Vagina (tissue), 2 donors: Measurements from ENCODE around the gene VSTM4. TPM values are rescaled to one million over a fixed set of nuclear protein-coding genes. Genes with fewer than 3 reads are reported as not detected.

Experiments
- DNase-seq, 2 donors: peaks; one replicate each; pipeline ENCODE4 v3.0.0-alpha.2; 2017; ENCODE audit errors: extremely low spot score in 2 of 2
- H3K27ac ChIP-seq: fragments of 200-600 bp; sonication (generic); one replicate; pipeline ENCODE4 v1.5.1; 2019
- H3K27me3 ChIP-seq: fragments of 200-600 bp; sonication (generic); one replicate; pipeline ENCODE4 v1.5.1; 2019
- H3K36me3 ChIP-seq, 2 donors: fragments of 200-600 bp; sonication (generic); one replicate each; pipeline ENCODE4 v1.5.1; 2017 to 2019
- H3K4me1 ChIP-seq: fragments of 200-600 bp; sonication (generic); one replicate; pipeline ENCODE4 v1.5.1; 2019
- H3K4me3 ChIP-seq, 2 donors: fragments of 200-600 bp; sonication (generic); 1 replicate in 1 of 2; 2 replicates in 1 of 2; pipeline ENCODE4 v1.5.1; 2016 to 2019
- H3K9me3 ChIP-seq: fragments of 200-600 bp; sonication (generic); one replicate; pipeline ENCODE4 v1.5.1; 2019
- CTCF ChIP-seq, 3 experiments: fragments of 450-650 bp in 2 of 3; fragments of 200-600 bp in 1 of 3; sonication (generic) in 1 of 3; IDR thresholded peaks; one replicate each; pipeline ENCODE4 v1.5.1; 2017 to 2019; ENCODE audit warnings: antibody characterized with exemption in 3 of 3, mild to moderate bottlenecking in 2 of 3, moderate library complexity in 2 of 3
- POLR2A ChIP-seq, 2 donors: fragments of 450-650 bp; IDR thresholded peaks; one replicate each; pipeline ENCODE4 v1.6.1; 2017; ENCODE audit warnings: antibody characterized with exemption in 2 of 2, mild to moderate bottlenecking in 2 of 2, moderate library complexity in 2 of 2
- POLR2AphosphoS5 ChIP-seq, 2 donors: sonication (generic); formaldehyde crosslinking; IDR thresholded peaks; one replicate each; pipeline ENCODE4 v1.9.0; 2017; ENCODE audit warnings: antibody characterized with exemption in 2 of 2, mild to moderate bottlenecking in 2 of 2, low read depth in 1 of 2; ENCODE audit not compliant: insufficient read depth in 1 of 2
- intact Hi-C: fragments of 100-400 bp; cut with DNase I; formaldehyde crosslinking; loops from one replicate; pipeline ENCODE4 v1.15.1; 2023
- total RNA-seq: library from RNA; depleted of rRNA; stranded (reverse); fragments of >200 nt; gene quantifications from one replicate; pipeline ENCODE4 v1.2.3, GENCODE V29; 2016

Gene VSTM4
- total RNA-seq, 1 donor from 2014 or later: 14.0 TPM

DNA sequence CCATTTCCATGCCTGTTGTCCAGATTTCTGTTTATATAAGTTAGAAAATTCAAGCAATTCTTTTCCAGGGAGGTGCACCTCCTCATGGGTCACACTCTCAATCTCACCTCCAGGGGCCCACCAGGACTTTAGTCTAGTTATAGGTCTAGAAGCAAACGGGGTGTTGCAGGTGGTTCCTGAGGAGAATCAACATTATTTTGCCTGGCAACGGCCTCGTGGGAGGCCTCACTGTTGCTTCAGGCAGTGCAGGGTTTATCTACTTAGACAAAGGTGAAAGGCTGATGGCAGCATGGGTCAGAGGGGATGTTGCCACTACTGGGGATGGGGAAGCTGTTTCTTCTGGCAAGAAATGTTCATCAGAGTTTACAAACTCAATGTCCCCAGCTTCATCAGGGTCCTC lies 119.0 kb downstream of the VSTM4 start:
- no peak for DNase-seq
- TF ChIP-seq POLR2A (IDR thresholded peaks at IDR 0.05) (no peak), CTCF (IDR thresholded peaks at IDR 0.05) (no peak), POLR2AphosphoS5 (IDR thresholded peaks at IDR 0.05; ENCODE audit: insufficient read depth in 1 of 2, low read depth in 1 of 2) (no peak)
- H3K27me3 ChIP-seq: no peaks in the 10 kb centered on the region
- intact Hi-C loops: no loop called here
- H3K9me3 ChIP-seq: no peaks in the 10 kb centered on the region
- H3K4me3 ChIP-seq: no peak overlapping the region
- H3K27ac ChIP-seq: no peak overlapping the region
- H3K4me1 ChIP-seq: no peaks in the 10 kb centered on the region
- H3K36me3 ChIP-seq: no peaks in the 10 kb centered on the region

DNA sequence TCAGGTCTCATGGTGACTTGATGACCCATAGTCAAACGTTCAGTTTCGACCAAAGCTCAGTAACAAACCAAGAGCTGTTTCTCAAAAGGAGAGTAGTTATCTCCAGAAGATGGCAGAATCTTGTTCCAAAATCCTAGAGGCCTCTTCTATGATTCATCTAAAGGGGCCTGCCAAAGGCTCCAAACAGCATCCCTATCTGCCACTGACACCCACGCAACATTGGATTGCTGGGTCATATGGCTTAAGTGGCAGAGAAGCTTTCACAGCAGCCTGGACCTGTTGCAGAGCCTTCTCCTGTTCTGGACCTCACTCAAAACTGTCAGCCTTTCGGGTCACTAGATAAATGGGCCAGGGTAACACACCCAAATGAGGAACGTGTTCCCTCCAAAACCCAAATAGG lies 121.7 kb downstream of the VSTM4 start:
- H3K27me3 ChIP-seq: no peaks in the 10 kb centered on the region
- no peaks in the 10 kb centered on the region for H3K4me1 ChIP-seq
- intact Hi-C loops: no loop called here
- no peak overlapping the region for H3K27ac ChIP-seq
- H3K36me3 ChIP-seq: no peaks in the 10 kb centered on the region
- H3K4me3 ChIP-seq: no peak overlapping the region
- no peaks in the 10 kb centered on the region for H3K9me3 ChIP-seq
- TF ChIP-seq POLR2A (IDR thresholded peaks at IDR 0.05): no peak
- TF ChIP-seq POLR2AphosphoS5 (IDR thresholded peaks at IDR 0.05; ENCODE audit: insufficient read depth in 1 of 2, low read depth in 1 of 2): no peak
- TF ChIP-seq CTCF (IDR thresholded peaks at IDR 0.05): no peak
- no peak for DNase-seq

DNA sequence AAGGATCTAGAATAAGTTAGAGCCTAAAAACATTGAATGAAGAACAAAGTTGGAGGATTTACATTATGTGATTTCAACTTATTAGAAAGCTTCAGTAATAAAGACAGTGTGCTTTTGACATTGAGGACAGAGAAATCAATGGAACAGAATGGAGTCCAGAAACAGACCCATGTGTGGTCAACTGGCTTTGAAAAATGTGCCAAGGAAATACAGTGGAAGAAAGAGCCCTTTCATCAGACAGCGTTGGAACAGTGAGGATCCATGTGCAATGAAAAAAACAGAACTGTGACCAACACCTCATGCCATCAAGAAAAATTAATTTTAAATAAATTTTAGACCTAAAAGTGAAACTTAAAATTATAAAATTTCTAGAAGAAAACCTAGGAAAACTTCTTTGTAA lies 125.1 kb downstream of the VSTM4 start:
- no peak for TF ChIP-seq POLR2A (IDR thresholded peaks at IDR 0.05)
- no peak for TF ChIP-seq CTCF (IDR thresholded peaks at IDR 0.05)
- TF ChIP-seq POLR2AphosphoS5 (IDR thresholded peaks at IDR 0.05; ENCODE audit: insufficient read depth in 1 of 2, low read depth in 1 of 2): no peak
- no peak overlapping the region for H3K4me3 ChIP-seq
- intact Hi-C loops: no loop called here
- no peak overlapping the region for H3K27ac ChIP-seq
- H3K4me1 ChIP-seq: no peaks in the 10 kb centered on the region
- DNase-seq: no peak
- no peaks in the 10 kb centered on the region for H3K27me3 ChIP-seq
- no peaks in the 10 kb centered on the region for H3K36me3 ChIP-seq
- H3K9me3 ChIP-seq: no peaks in the 10 kb centered on the region

- Histone ChIP-seq H3K27me3 (no peaks in the 10 kb centered on the region), H3K9me3 (no peaks in the 10 kb centered on the region), H3K4me1 (peaks cover 9% of the 10 kb centered on the region), H3K27ac (no peak overlapping the region), H3K36me3 (no peaks in the 10 kb centered on the region), H3K4me3 (no peak overlapping the region)
- intact Hi-C loops: loop anchor here (10.0 kb wide), 1 partner anchor 529 kb away; no protein-coding TSS in a partner anchor
- no peak for DNase-seq
- TF ChIP-seq POLR2AphosphoS5 (IDR thresholded peaks at IDR 0.05; ENCODE audit: insufficient read depth in 1 of 2, low read depth in 1 of 2): no peak
- TF ChIP-seq POLR2A (IDR thresholded peaks at IDR 0.05): no peak
- TF ChIP-seq CTCF (IDR thresholded peaks at IDR 0.05): no peak
Measured at GRCh38 chr10:48985621-48986158, 129.6 kb downstream of the VSTM4 start.

GRCh38 chr10:48983648-48984351 lies 131.5 kb downstream of the VSTM4 start:
- no peak for TF ChIP-seq POLR2AphosphoS5 (IDR thresholded peaks at IDR 0.05; ENCODE audit: insufficient read depth in 1 of 2, low read depth in 1 of 2)
- no peak for TF ChIP-seq POLR2A (IDR thresholded peaks at IDR 0.05)
- no peak for TF ChIP-seq CTCF (IDR thresholded peaks at IDR 0.05)
- no peak overlapping the region for H3K4me3 ChIP-seq
- intact Hi-C loops: loop anchor here (10.0 kb wide), 1 partner anchor 531 kb away; no protein-coding TSS in a partner anchor
- no peaks in the 10 kb centered on the region for H3K27me3 ChIP-seq
- no peaks in the 10 kb centered on the region for H3K9me3 ChIP-seq
- no peak for DNase-seq
- H3K4me1 ChIP-seq: peaks cover 13% of the 10 kb centered on the region
- no peak overlapping the region for H3K27ac ChIP-seq
- no peaks in the 10 kb centered on the region for H3K36me3 ChIP-seq
